Measurements from ENCODE around the gene KIAA1586. TPM values are rescaled to one million over a fixed set of nuclear protein-coding genes. Genes with fewer than 3 reads are reported as not detected.

The KIAA1586 gene
- total RNA-seq, 1 experiment from 2014 or later, result 21.2 TPM

DNA sequence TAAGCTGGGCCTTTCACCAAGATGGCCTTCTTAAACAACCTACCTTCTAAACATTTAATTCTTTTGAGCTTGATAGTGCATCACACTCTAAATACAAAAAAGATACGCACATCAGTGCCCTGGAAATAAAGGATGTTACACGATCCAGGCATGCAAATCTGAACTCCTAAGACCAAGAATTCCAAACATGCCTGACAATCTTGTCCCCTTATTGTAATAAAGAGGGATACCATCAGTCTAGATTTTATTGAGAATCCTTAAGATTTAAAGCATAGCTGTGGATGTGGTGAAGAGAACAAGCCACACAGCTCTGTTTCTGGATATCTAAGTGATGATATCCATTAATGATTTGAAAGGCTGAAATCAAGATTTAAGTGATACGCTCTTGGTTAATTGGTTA lies 56.5 kb downstream of the KIAA1586 start:
- Histone ChIP-seq H3K27ac (ENCODE audit: low read length) (no peak overlapping the region), H3K27me3 (ENCODE audit: control insufficient read depth, insufficient read depth, low read length) (no peaks in the 10 kb centered on the region), H3K9me3 (ENCODE audit: control insufficient read depth, insufficient read depth, low read depth, low read length) (no peaks in the 10 kb centered on the region), H3K36me3 (ENCODE audit: control insufficient read depth, insufficient read depth, low read length) (peaks cover 58% of the 10 kb centered on the region), H3K4me3 (ENCODE audit: low read depth in 2 of 2, low read length in 2 of 2) (no peak overlapping the region), H3K4me1 (ENCODE audit: control insufficient read depth, insufficient read depth, low read length) (no peaks in the 10 kb centered on the region)
- intact Hi-C loops (cut with micrococcal nuclease; ENCODE audit: unreplicated experiment), result no loop called here
- TF ChIP-seq SIN3A (IDR thresholded peaks at IDR 0.05; ENCODE audit: borderline replicate concordance, insufficient read depth, low read depth, low read length) (no peak), TCF7L2 (IDR thresholded peaks at IDR 0.05; ENCODE audit: low read depth, low read length) (no peak), POLR2AphosphoS5 (IDR thresholded peaks at IDR 0.05; ENCODE audit: low read depth, low read length) (no peak)
- TF ChIP-seq, protein P1, sequence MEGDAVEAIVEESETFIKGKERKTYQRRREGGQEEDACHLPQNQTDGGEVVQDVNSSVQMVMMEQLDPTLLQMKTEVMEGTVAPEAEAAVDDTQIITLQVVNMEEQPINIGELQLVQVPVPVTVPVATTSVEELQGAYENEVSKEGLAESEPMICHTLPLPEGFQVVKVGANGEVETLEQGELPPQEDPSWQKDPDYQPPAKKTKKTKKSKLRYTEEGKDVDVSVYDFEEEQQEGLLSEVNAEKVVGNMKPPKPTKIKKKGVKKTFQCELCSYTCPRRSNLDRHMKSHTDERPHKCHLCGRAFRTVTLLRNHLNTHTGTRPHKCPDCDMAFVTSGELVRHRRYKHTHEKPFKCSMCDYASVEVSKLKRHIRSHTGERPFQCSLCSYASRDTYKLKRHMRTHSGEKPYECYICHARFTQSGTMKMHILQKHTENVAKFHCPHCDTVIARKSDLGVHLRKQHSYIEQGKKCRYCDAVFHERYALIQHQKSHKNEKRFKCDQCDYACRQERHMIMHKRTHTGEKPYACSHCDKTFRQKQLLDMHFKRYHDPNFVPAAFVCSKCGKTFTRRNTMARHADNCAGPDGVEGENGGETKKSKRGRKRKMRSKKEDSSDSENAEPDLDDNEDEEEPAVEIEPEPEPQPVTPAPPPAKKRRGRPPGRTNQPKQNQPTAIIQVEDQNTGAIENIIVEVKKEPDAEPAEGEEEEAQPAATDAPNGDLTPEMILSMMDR (IDR thresholded peaks at IDR 0.05), result no peak
- TF ChIP-seq, protein P2, sequence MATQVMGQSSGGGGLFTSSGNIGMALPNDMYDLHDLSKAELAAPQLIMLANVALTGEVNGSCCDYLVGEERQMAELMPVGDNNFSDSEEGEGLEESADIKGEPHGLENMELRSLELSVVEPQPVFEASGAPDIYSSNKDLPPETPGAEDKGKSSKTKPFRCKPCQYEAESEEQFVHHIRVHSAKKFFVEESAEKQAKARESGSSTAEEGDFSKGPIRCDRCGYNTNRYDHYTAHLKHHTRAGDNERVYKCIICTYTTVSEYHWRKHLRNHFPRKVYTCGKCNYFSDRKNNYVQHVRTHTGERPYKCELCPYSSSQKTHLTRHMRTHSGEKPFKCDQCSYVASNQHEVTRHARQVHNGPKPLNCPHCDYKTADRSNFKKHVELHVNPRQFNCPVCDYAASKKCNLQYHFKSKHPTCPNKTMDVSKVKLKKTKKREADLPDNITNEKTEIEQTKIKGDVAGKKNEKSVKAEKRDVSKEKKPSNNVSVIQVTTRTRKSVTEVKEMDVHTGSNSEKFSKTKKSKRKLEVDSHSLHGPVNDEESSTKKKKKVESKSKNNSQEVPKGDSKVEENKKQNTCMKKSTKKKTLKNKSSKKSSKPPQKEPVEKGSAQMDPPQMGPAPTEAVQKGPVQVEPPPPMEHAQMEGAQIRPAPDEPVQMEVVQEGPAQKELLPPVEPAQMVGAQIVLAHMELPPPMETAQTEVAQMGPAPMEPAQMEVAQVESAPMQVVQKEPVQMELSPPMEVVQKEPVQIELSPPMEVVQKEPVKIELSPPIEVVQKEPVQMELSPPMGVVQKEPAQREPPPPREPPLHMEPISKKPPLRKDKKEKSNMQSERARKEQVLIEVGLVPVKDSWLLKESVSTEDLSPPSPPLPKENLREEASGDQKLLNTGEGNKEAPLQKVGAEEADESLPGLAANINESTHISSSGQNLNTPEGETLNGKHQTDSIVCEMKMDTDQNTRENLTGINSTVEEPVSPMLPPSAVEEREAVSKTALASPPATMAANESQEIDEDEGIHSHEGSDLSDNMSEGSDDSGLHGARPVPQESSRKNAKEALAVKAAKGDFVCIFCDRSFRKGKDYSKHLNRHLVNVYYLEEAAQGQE (IDR thresholded peaks at IDR 0.05; ENCODE audit: insufficient read depth in 1 of 2, low read depth in 2 of 2, low read length in 1 of 2), result no peak
- DNase-seq (ENCODE audit: low read depth, low spot score) (no peak), ATAC-seq (no peak)
- ChIA-PET CTCF (no interaction called here), POLR2A (no interaction called here)
- BruUV-seq (replicated peaks), result no TSS peak
- in situ Hi-C loops (cut with HindIII; ENCODE audit: low pct_unique_long_range_greater_than_20kb, low sequenced_read_pairs), result no loop called here

DNA sequence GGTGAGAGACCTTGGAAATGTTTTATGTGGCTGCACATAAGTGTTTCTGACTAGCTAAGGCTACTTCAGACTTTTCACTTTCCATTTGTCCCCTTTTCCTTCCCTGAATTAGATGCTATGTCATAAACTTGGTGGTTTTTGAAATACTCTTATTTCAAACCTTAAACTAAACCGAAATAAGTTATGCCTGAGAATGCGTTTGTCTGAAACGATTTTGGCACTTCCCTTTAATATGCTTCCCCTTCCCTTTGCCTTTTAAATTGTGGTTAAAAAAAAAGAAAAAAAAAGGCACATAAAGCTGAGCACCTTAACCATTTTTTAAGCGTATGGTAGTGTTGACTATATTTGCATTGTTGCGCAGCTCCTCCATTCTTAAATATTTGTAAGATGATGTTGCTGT lies 57.8 kb downstream of the KIAA1586 start:
- ChIA-PET CTCF (no interaction called here), POLR2A (no interaction called here)
- Histone ChIP-seq H3K27ac (ENCODE audit: low read length) (no peak overlapping the region), H3K27me3 (ENCODE audit: control insufficient read depth, insufficient read depth, low read length) (no peaks in the 10 kb centered on the region), H3K36me3 (ENCODE audit: control insufficient read depth, insufficient read depth, low read length) (peaks cover 45% of the 10 kb centered on the region), H3K4me1 (ENCODE audit: control insufficient read depth, insufficient read depth, low read length) (no peaks in the 10 kb centered on the region), H3K4me3 (ENCODE audit: low read depth in 2 of 2, low read length in 2 of 2) (no peak overlapping the region), H3K9me3 (ENCODE audit: control insufficient read depth, insufficient read depth, low read depth, low read length) (no peaks in the 10 kb centered on the region)
- BruUV-seq (replicated peaks), result no TSS peak
- TF ChIP-seq, protein P1 (IDR thresholded peaks at IDR 0.05), result no peak
- TF ChIP-seq POLR2AphosphoS5 (IDR thresholded peaks at IDR 0.05; ENCODE audit: low read depth, low read length), result no peak
- TF ChIP-seq, protein P2 (IDR thresholded peaks at IDR 0.05; ENCODE audit: insufficient read depth in 1 of 2, low read depth in 2 of 2, low read length in 1 of 2), result no peak
- no peak for TF ChIP-seq SIN3A (IDR thresholded peaks at IDR 0.05; ENCODE audit: borderline replicate concordance, insufficient read depth, low read depth, low read length)
- TF ChIP-seq TCF7L2 (IDR thresholded peaks at IDR 0.05; ENCODE audit: low read depth, low read length), result no peak
- in situ Hi-C loops (cut with HindIII; ENCODE audit: low pct_unique_long_range_greater_than_20kb, low sequenced_read_pairs), result no loop called here
- ATAC-seq (no peak), DNase-seq (ENCODE audit: low read depth, low spot score) (no peak)
- intact Hi-C loops (cut with micrococcal nuclease; ENCODE audit: unreplicated experiment), result no loop called here

Other genes starting within 250 kb of the KIAA1586 start
- gene BEND6, start 91.6 kb upstream of the KIAA1586 start, total RNA-seq (2021; ENCODE audit: unreplicated experiment), result 8.0 TPM
- gene ZNF451, start 43.5 kb downstream of the KIAA1586 start, total RNA-seq (2021; ENCODE audit: unreplicated experiment), result 71.1 TPM
- 14.0 TPM for gene BAG2, start 125.6 kb downstream of the KIAA1586 start, total RNA-seq (2021; ENCODE audit: unreplicated experiment)
- 25.5 TPM for gene RAB23, start 175.6 kb downstream of the KIAA1586 start, total RNA-seq (2021; ENCODE audit: unreplicated experiment)

All from Panc1 (cell line).